A673 (cell line): ENCODE data around the gene ABCA12. TPM values are rescaled to one million over a fixed set of nuclear protein-coding genes. Genes with fewer than 3 reads are reported as not detected.

Experiments used
- BruUV-seq: library from RNA; stranded (reverse); fragments of 400-500 nt; replicated peaks from 2 replicates; lab custom pipeline; 2021; lab: Mats Ljungman, UMichigan
- CTCF ChIA-PET: fragments of 300-600 bp; sonication (Branson Sonifier 250); formaldehyde crosslinking; loops from one replicate; lab custom pipeline; 2022; ENCODE audit warnings: antibody characterized with exemption; lab: Charles Lee
- POLR2A ChIA-PET: fragments of 300-600 bp; sonication (Branson Sonifier 250); formaldehyde crosslinking; loops from one replicate; lab custom pipeline; 2022; ENCODE audit warnings: antibody characterized with exemption; ENCODE audit not compliant: low non-redundant PET; lab: Charles Lee
- DNase-seq: peaks from one replicate; pipeline ENCODE4 v3.0.0-alpha.2; 2015; ENCODE audit warnings: low spot score
- H3K27ac ChIP-seq: fragments of 200-600 bp; sonication (generic); 2 replicates; pipeline ENCODE4 v1.5.1; 2016; ENCODE audit warnings: mixed run types, low read depth, mild to moderate bottlenecking, mixed read lengths, antibody characterized with exemption, low read length; ENCODE audit not compliant: poor library complexity, severe bottlenecking
- H3K27me3 ChIP-seq: fragments of 200-600 bp; sonication (generic); replicated peaks from 2 replicates; pipeline ENCODE4 v1.6.1; 2017; ENCODE audit warnings: mixed run types, low read depth, mild to moderate bottlenecking, mixed read lengths, antibody characterized with exemption, low read length; ENCODE audit not compliant: insufficient read depth, poor library complexity
- H3K36me3 ChIP-seq: fragments of 200-600 bp; sonication (generic); 2 replicates; pipeline ENCODE4 v1.6.1; 2016; ENCODE audit warnings: mixed run types, mild to moderate bottlenecking, mixed read lengths, antibody characterized with exemption, low read length; ENCODE audit not compliant: insufficient read depth, poor library complexity, severe bottlenecking
- H3K4me1 ChIP-seq: fragments of 200-600 bp; sonication (generic); 2 replicates; pipeline ENCODE4 v1.6.1; 2017; ENCODE audit warnings: mixed run types, mild to moderate bottlenecking, mixed read lengths, antibody characterized with exemption, low read length; ENCODE audit not compliant: insufficient read depth, poor library complexity, severe bottlenecking
- H3K4me3 ChIP-seq: fragments of 200-600 bp; sonication (generic); 2 replicates; pipeline ENCODE4 v1.5.1; 2016; ENCODE audit warnings: low read depth, mixed run types, mild to moderate bottlenecking, mixed read lengths, low read length; ENCODE audit not compliant: poor library complexity, severe bottlenecking
- H3K9me3 ChIP-seq: fragments of 200-600 bp; sonication (generic); 2 replicates; pipeline ENCODE4 v1.6.1; 2016; ENCODE audit warnings: mixed run types, low read depth, mild to moderate bottlenecking, mixed read lengths, antibody characterized with exemption, low read length; ENCODE audit not compliant: poor library complexity, severe bottlenecking
- EZH2 ChIP-seq: fragments of 200-600 bp; sonication (generic); IDR thresholded peaks from 2 replicates; pipeline ENCODE4 v1.6.1; 2017; ENCODE audit warnings: borderline replicate concordance, low read depth, mild to moderate bottlenecking, mixed read lengths, antibody characterized with exemption, low read length; ENCODE audit not compliant: poor library complexity, severe bottlenecking
- intact Hi-C: fragments of 100-400 bp; cut with micrococcal nuclease; formaldehyde crosslinking; loops from one replicate; pipeline ENCODE4 v1.10.0; 2022; ENCODE audit not compliant: unreplicated experiment
- total RNA-seq: library from RNA; stranded (reverse); gene quantifications from 2 replicates; pipeline ENCODE4 v1.2.3, GENCODE V29; 2021
- TF ChIP-seq, protein P1 (sequence below): fragments of 300-800, 200-600 bp; sonication (generic); conservative IDR thresholded peaks from 2 replicates; pipeline ENCODE4 v1.5.1; 2017; ENCODE audit warnings: low read depth, mild to moderate bottlenecking, antibody characterized with exemption, low read length, moderate library complexity, mixed read lengths

ABCA12 gene
- total RNA-seq, 1 experiment from 2014 or later, result not detected

DNA sequence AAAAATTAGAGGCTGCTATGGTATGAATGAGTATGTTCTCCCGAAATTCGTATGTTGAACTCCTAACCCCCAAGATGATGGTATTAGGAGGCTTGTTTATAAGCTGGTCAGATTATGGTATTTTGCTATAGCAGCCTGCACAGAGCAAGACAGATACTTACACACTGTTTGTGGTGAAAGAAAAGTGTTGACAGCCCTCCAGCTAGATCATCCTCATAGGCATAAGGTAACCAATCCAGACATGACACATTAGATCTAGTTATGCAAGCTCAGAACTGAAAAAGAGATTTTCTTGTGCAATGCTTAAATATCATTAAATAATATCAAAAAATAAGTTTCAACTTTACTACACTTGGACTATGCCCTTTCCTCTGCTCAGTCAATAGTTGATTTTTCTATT is 107.1 kb downstream of the ABCA12 start:
- Histone ChIP-seq H3K36me3 (no peaks in the 10 kb centered on the region), H3K27me3 (no peaks in the 10 kb centered on the region), H3K4me1 (peaks cover 7% of the 10 kb centered on the region), H3K9me3 (no peaks in the 10 kb centered on the region), H3K4me3 (no peak overlapping the region), H3K27ac (no peak overlapping the region)
- no peak for TF ChIP-seq EZH2
- TF ChIP-seq, protein P1, sequence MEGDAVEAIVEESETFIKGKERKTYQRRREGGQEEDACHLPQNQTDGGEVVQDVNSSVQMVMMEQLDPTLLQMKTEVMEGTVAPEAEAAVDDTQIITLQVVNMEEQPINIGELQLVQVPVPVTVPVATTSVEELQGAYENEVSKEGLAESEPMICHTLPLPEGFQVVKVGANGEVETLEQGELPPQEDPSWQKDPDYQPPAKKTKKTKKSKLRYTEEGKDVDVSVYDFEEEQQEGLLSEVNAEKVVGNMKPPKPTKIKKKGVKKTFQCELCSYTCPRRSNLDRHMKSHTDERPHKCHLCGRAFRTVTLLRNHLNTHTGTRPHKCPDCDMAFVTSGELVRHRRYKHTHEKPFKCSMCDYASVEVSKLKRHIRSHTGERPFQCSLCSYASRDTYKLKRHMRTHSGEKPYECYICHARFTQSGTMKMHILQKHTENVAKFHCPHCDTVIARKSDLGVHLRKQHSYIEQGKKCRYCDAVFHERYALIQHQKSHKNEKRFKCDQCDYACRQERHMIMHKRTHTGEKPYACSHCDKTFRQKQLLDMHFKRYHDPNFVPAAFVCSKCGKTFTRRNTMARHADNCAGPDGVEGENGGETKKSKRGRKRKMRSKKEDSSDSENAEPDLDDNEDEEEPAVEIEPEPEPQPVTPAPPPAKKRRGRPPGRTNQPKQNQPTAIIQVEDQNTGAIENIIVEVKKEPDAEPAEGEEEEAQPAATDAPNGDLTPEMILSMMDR, result no peak
- no TSS peak for BruUV-seq
- DNase-seq, result no peak
- intact Hi-C loops, result no loop called here
- POLR2A ChIA-PET, result no interaction called here
- CTCF ChIA-PET, result no interaction called here

DNA sequence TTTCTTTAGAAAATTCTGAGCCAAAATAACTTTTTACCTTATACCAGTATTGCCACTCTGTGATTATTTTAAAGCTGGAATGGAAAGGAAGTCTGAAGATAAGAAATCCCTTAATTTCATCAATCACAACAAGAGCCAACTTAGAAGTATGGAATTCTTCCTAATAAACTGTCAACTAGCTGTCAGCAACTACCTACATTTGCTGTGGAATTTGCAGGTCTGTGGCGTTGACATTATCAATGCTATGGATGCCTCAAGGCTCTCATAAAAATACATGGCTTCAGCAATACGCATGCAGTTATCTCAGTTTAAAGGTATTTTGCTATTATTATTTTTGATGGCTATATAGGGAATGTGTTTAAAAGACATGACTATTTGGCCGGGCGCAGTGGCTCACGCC is 108.5 kb downstream of the ABCA12 start:
- ChIA-PET POLR2A (no interaction called here), CTCF (no interaction called here)
- Histone ChIP-seq H3K36me3 (no peaks in the 10 kb centered on the region), H3K27ac (no peak overlapping the region), H3K4me1 (peaks cover 7% of the 10 kb centered on the region), H3K4me3 (no peak overlapping the region), H3K27me3 (no peaks in the 10 kb centered on the region), H3K9me3 (no peaks in the 10 kb centered on the region)
- no peak for DNase-seq
- BruUV-seq, result no TSS peak
- TF ChIP-seq, protein P1, result no peak
- TF ChIP-seq EZH2, result no peak
- intact Hi-C loops, result no loop called here

DNA sequence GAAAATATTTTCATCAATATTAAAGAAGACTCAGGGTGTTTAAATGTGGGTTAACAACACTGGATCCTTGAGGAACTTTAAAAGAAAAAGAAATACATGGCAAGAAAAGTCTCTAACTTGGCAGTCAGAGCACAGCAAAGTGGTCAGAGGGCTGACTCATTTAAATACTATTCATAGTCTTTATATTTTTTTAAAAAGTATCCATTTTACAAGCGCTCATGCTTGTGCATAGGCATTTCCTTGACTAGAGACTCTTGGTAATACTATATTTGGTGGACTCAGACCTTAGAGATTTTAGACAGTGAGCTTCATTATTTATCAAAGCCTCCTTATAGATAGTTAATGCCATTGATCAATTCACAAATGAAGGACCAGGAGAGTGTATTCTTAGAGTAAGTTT is 110.2 kb downstream of the ABCA12 start:
- Histone ChIP-seq H3K36me3 (no peaks in the 10 kb centered on the region), H3K27me3 (no peaks in the 10 kb centered on the region), H3K27ac (no peak overlapping the region), H3K4me3 (no peak overlapping the region), H3K4me1 (peaks cover 7% of the 10 kb centered on the region), H3K9me3 (no peaks in the 10 kb centered on the region)
- ChIA-PET POLR2A (no interaction called here), CTCF (no interaction called here)
- intact Hi-C loops, result no loop called here
- BruUV-seq, result no TSS peak
- no peak for DNase-seq
- TF ChIP-seq EZH2, result no peak
- TF ChIP-seq, protein P1, result no peak
